GM12891 (cell line): Measurements from ENCODE around the gene IL32.

ENCODE experiments used
- PAX5 ChIP-seq: IDR thresholded peaks from 2 replicates; pipeline ENCODE4 v1.6.1; 2011; ENCODE audit warnings: low read length, moderate library complexity, mild to moderate bottlenecking; ENCODE audit not compliant: insufficient read depth, severe bottlenecking
- POLR2A ChIP-seq: IDR thresholded peaks from 2 replicates; pipeline ENCODE4 v1.6.1; 2011; ENCODE audit warnings: low read depth, low read length, control low read depth
- POLR2AphosphoS5 ChIP-seq: IDR thresholded peaks from 2 replicates; pipeline ENCODE4 v1.6.1; 2011; ENCODE audit warnings: low read depth, low read length, control low read depth
- POU2F2 ChIP-seq: IDR thresholded peaks from 2 replicates; pipeline ENCODE4 v1.6.1; 2011; ENCODE audit warnings: low read depth, mild to moderate bottlenecking, control low read depth, low read length, moderate library complexity
- SPI1 ChIP-seq: IDR thresholded peaks from 2 replicates; pipeline ENCODE4 v1.6.1; 2011; ENCODE audit warnings: low read depth, low read length, control low read depth
- TAF1 ChIP-seq: IDR thresholded peaks from 2 replicates; pipeline ENCODE4 v1.6.1; 2011; ENCODE audit warnings: low read depth, low read length, control low read depth

GRCh38 chr16:3087243-3088235 lies 22.1 kb downstream of the IL32 start:
- TF ChIP-seq POLR2AphosphoS5 (no peak), POLR2A (no peak), POU2F2 (no peak), TAF1 (no peak), SPI1 (no peak), PAX5 (no peak)
